ENCODE results near the gene PLB1.

Gene PLB1, protein sequence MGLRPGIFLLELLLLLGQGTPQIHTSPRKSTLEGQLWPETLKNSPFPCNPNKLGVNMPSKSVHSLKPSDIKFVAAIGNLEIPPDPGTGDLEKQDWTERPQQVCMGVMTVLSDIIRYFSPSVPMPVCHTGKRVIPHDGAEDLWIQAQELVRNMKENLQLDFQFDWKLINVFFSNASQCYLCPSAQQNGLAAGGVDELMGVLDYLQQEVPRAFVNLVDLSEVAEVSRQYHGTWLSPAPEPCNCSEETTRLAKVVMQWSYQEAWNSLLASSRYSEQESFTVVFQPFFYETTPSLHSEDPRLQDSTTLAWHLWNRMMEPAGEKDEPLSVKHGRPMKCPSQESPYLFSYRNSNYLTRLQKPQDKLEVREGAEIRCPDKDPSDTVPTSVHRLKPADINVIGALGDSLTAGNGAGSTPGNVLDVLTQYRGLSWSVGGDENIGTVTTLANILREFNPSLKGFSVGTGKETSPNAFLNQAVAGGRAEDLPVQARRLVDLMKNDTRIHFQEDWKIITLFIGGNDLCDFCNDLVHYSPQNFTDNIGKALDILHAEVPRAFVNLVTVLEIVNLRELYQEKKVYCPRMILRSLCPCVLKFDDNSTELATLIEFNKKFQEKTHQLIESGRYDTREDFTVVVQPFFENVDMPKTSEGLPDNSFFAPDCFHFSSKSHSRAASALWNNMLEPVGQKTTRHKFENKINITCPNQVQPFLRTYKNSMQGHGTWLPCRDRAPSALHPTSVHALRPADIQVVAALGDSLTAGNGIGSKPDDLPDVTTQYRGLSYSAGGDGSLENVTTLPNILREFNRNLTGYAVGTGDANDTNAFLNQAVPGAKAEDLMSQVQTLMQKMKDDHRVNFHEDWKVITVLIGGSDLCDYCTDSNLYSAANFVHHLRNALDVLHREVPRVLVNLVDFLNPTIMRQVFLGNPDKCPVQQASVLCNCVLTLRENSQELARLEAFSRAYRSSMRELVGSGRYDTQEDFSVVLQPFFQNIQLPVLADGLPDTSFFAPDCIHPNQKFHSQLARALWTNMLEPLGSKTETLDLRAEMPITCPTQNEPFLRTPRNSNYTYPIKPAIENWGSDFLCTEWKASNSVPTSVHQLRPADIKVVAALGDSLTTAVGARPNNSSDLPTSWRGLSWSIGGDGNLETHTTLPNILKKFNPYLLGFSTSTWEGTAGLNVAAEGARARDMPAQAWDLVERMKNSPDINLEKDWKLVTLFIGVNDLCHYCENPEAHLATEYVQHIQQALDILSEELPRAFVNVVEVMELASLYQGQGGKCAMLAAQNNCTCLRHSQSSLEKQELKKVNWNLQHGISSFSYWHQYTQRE (N-terminal part only)

DNA sequence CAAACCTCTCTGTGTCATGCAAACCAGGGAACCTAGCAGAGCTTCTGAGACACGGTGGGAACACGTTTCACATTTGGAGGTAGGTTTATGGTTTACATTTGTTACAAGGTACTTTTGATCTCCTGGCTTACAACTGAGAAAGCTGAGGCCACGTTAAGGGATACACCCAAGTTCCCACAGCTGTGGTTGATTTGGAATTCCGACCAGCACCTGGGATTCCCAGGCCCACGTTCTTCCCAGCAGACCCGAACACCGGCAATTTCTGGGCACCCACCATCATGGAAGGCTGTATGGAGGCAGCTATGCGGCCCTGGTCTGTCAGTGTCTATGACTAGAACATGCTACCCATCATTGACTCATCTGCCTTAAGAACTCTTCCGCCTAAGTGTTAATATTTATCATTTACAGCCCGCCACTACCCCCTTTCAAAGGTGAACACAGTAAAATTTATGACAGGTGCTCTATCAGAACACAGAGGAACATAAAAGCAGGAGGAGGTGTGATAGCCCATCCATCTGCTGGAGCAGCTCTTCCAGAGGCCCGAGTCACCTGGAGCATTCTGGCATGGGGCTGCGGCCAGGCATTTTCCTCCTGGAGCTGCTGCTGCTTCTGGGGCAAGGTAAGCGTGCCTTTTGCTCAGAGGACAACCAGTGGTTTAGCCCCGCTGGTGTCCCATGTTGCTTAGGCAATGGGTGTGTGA lies at the start of gene PLB1:
PLB1 (plus strand) TSS at position 510 of the 700 bp plus-strand sequence; CDS start at position 565, 55 bp downstream.
- Histone ChIP-seq H3K4me1 (no peaks in the 10 kb centered on the region), H3K9ac (no peak within 1 kb of the TSS), H4K20me1 (no peaks in the 10 kb centered on the region), H3K27me3 (no peaks in the 10 kb centered on the region), H3K9me3 (no peaks in the 10 kb centered on the region), H3K4me2 (no peak within 1 kb of the TSS), H3K36me3 (no peaks in the 10 kb centered on the region), H3K27ac (no peak within 1 kb of the TSS), H3K4me3 (no peak within 1 kb of the TSS)
- no peak for TF ChIP-seq Cebpa-rat (IDR thresholded peaks at IDR 0.05)

DNA sequence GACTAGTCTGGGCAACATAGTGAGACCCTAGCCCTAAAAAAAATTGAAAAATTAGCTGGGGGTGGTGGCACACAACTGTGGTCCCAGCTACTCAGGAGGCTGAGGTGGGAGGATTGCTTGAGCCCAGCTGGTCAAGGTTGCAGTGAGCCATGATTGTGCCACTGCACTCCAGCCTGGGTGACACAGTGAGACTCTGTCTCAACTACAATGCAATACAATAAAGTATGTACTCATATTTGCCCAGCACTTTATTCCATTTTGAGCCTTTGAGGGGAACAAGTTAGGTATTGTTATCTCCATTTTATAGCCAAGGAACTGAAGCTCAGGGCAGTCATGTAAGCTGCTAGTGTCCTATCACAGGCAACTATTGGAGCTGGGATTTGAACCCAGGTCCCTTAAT lies 49.3 kb upstream of the PLB1 start:
- H3K4me1 ChIP-seq, result peaks cover 7% of the 10 kb centered on the region

DNA sequence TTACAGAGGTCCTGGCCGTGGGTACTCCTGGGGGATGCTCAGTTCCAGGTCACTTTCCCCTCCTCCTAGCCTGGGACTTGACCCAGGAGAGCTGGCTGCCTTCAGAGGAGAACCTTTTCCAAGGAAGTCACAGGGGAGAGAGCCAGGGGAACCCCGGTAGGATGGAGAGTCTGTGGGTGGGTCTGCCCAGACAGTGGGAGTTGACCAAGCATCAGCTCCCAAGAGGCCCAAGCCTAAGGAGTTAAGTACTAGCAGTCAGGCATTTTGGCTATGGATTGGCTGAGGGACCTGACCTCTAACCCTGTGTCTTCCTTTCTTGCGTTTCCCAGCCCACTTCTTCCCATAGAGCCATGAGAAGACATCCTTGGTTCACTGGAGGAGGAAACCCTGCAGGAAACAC lies 48.8 kb upstream of the PLB1 start:
- Histone ChIP-seq H3K27me3 (no peaks in the 10 kb centered on the region), H3K4me2 (no peak overlapping the region), H3K4me1 (peaks cover 9% of the 10 kb centered on the region), H4K20me1 (no peaks in the 10 kb centered on the region), H3K9me3 (no peaks in the 10 kb centered on the region), H3K4me3 (no peak overlapping the region), H3K9ac (no peak overlapping the region), H3K27ac (no peak overlapping the region), H3K36me3 (no peaks in the 10 kb centered on the region)
- no peak for TF ChIP-seq Cebpa-rat (IDR thresholded peaks at IDR 0.05)

More for the DNA sequence above, 49.3 kb upstream of the PLB1 start:
- Histone ChIP-seq H3K4me2 (no peak overlapping the region), H3K4me3 (no peak overlapping the region), H3K27me3 (no peaks in the 10 kb centered on the region), H3K27ac (no peak overlapping the region), H3K36me3 (no peaks in the 10 kb centered on the region), H4K20me1 (no peaks in the 10 kb centered on the region), H3K9ac (no peak overlapping the region), H3K9me3 (no peaks in the 10 kb centered on the region)
- TF ChIP-seq Cebpa-rat (IDR thresholded peaks at IDR 0.05), result no peak

DNA sequence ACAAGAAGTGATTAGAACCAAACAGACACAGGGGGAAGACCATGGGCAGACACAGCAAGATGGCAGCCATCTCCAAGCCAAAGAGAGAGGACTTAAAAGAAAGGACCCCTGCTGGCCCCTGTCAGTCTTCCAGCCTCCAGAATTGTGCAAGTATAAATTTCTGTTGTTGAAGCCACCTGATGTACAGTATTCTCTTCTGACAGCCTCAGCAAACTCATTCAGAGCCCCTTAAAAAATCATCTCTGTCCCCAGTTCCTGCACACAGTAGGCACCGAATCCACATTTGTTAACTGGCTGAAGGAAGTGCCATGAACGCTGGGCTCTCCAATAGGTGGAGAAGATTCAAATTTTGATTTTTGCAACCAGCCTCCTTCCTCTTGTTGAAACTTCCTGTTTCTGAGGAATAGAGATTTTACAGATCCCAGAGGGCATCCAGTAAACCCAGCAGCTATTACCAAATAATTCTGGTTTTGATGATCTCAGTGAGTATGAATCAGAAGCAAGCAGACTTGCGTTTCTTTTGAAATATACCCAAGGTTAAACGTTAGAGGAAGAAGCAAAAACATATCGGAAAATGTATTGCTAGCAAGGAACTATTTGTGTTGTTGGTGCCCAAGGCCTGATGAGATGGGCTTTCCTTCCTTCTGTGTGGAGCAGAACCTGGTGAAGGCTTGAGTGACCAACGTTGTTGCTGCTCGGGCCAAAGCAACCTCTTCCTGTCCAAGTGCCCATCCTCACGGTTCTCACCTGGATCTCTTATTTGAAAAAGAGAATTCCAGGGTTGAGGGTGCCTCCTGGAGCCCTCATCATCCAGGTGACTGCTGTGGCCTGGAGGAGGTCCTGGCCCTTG lies 47.7 kb upstream of the PLB1 start:
- Histone ChIP-seq H3K27ac (no peak overlapping the region), H3K4me1 (peaks cover 14% of the 10 kb centered on the region)

DNA sequence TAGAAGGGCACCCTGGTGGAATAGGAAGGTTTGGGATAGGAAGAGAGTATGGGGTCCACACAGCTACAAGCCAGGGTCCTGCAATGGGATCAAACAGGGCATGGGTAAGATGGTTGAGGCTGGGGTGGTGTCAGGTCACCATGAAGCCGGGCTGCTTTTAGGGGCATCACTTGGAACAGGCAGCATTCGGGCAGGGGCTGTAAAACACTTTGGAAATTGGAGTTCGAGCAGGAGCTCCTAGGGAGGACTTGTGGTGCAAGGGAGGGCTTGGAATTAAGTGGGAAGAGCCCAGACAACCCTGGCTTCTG lies 47.1 kb upstream of the PLB1 start:
- no peaks in the 10 kb centered on the region for H3K36me3 ChIP-seq
- peaks cover 14% of the 10 kb centered on the region for H3K4me1 ChIP-seq
- no peaks in the 10 kb centered on the region for H3K27me3 ChIP-seq
- H3K9ac ChIP-seq, result no peak overlapping the region
- H3K4me2 ChIP-seq, result no peak overlapping the region
- H3K4me3 ChIP-seq, result no peak overlapping the region
- H3K9me3 ChIP-seq, result no peaks in the 10 kb centered on the region
- H4K20me1 ChIP-seq, result no peaks in the 10 kb centered on the region
- no peak overlapping the region for H3K27ac ChIP-seq
- TF ChIP-seq Cebpa-rat (IDR thresholded peaks at IDR 0.05), result no peak

More for the DNA sequence above, 47.7 kb upstream of the PLB1 start:
- Histone ChIP-seq H3K9ac (no peak overlapping the region), H3K9me3 (no peaks in the 10 kb centered on the region), H3K36me3 (no peaks in the 10 kb centered on the region), H3K4me2 (peak overlapping the region; percentile 8; the same call in 1 of the 2 replicates), H3K4me3 (no peak overlapping the region), H4K20me1 (no peaks in the 10 kb centered on the region), H3K27me3 (no peaks in the 10 kb centered on the region)
- TF ChIP-seq Cebpa-rat (IDR thresholded peaks at IDR 0.05), result no peak

DNA sequence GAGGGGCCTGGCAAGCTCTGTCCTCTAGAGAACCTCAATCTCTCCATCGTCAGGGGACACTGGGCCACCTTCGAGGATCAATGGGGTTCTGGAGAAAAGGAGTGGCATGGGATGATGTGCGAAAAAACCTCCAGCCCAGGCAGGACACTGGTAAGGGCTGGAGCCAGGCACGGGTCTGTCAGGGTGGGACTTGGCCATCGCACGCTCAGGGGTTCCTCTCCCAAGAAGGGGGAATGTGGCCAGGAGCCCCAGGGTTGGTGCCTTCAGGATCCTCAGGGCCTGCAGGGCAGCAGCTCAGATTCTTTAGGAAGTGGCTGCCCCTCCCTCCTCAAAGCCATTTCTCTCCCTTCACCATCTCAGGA lies 46.8 kb upstream of the PLB1 start:
- no peaks in the 10 kb centered on the region for H3K36me3 ChIP-seq
- no peaks in the 10 kb centered on the region for H4K20me1 ChIP-seq
- no peak overlapping the region for H3K4me2 ChIP-seq
- peaks cover 14% of the 10 kb centered on the region for H3K4me1 ChIP-seq
- H3K27ac ChIP-seq, result no peak overlapping the region
- no peak for TF ChIP-seq Cebpa-rat (IDR thresholded peaks at IDR 0.05)
- no peaks in the 10 kb centered on the region for H3K27me3 ChIP-seq
- no peak overlapping the region for H3K9ac ChIP-seq
- H3K9me3 ChIP-seq, result no peaks in the 10 kb centered on the region
- no peak overlapping the region for H3K4me3 ChIP-seq

DNA sequence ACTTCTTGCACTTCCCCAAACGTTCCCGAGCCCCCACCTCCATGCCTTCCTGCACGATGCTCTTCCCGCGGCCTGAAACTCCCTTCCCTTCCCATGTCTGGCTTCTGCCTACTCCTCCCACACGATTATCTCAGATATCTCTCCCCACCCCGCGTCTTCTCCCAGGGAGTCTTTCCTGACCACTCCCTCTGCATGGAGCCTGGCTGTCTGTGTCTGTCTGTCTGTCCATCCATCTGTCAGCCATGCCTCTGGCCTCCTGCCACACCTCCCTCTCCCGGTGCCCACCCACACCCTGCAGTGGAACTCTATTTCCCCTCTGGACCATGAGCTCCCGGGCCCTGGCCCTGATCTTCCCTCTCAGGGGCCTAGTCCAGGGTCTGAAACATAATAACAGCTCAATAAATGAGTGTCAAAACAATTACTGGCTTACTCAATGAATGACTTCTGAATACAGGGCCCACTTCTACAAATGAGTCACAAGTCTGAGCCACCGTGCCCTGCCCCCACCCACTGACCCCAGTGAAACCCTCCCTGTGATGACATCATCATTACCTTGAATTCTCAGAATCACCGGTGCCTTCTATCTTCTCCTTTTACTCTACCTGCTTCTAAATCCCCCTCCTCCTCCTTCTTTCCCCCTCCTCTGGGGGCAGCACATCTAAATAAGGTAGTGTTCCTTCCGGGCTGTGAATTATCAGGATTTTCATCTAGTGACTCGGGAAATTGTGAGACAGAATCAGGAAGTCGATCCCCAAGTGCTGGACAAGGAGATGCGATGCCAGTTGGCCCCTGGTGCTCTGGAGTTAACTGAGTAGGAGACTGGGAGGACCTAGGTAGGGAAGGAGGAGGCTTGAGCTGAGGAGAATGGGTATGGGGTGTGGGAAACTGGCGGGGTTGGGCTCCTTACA lies 46.1 kb upstream of the PLB1 start:
- Histone ChIP-seq H3K9me3 (no peaks in the 10 kb centered on the region), H3K27me3 (no peaks in the 10 kb centered on the region), H3K9ac (no peak overlapping the region), H3K4me1 (peaks cover 14% of the 10 kb centered on the region), H3K27ac (no peak overlapping the region), H3K4me2 (no peak overlapping the region), H3K36me3 (no peaks in the 10 kb centered on the region), H3K4me3 (no peak overlapping the region), H4K20me1 (no peaks in the 10 kb centered on the region)
- TF ChIP-seq Cebpa-rat (IDR thresholded peaks at IDR 0.05), result no peak
